Measurements from ENCODE around the gene TBC1D23.

Gene TBC1D23

GRCh38 chr3:100260685-100261484, at the start of gene TBC1D23:
TSS of gene TBC1D23 (plus strand) at chr3:100260992. CDS start at chr3:100261019, 27 bp downstream.
- no peak for TF ChIP-seq GATA2 (IDR thresholded peaks at IDR 0.05; ENCODE audit: low read depth, low read length)
- TF ChIP-seq GATA3 (IDR thresholded peaks at IDR 0.05; ENCODE audit: low read depth, low read length), result no peak

GRCh38 chr3:100213891-100214573, 46.8 kb upstream of the TBC1D23 start:
- TF ChIP-seq GATA2 (IDR thresholded peaks at IDR 0.05; ENCODE audit: low read depth, low read length) (no peak), GATA3 (IDR thresholded peaks at IDR 0.05; ENCODE audit: low read depth, low read length) (no peak)

GRCh38 chr3:100214574-100214964, 46.2 kb upstream of the TBC1D23 start:
- no peak for TF ChIP-seq GATA2 (IDR thresholded peaks at IDR 0.05; ENCODE audit: low read depth, low read length)
- TF ChIP-seq GATA3 (IDR thresholded peaks at IDR 0.05; ENCODE audit: low read depth, low read length), result no peak

DNA sequence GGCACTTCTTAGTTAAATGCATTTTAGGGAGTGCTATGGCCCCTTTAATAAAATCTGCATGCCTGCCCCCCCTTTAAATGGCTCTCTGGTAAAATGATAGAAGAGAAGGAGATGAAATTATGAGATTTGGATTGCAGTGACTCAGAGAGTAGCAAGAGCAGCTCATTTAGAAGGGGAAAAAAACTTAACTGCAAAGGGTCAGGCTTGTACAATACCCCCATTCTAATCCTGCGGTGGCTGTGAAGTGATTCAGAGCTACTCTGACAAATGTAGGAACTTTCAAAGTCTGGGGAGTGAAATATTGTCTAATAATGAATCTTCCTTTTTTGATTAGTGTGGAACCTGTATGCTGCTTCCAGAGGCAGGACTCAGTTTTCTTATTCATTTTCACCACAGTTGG, 44.1 kb upstream of the TBC1D23 start:
- TF ChIP-seq GATA2 (IDR thresholded peaks at IDR 0.05; ENCODE audit: low read depth, low read length) (no peak), GATA3 (IDR thresholded peaks at IDR 0.05; ENCODE audit: low read depth, low read length) (no peak)

GRCh38 chr3:100221159-100221558, 39.6 kb upstream of the TBC1D23 start:
- TF ChIP-seq GATA2 (IDR thresholded peaks at IDR 0.05; ENCODE audit: low read depth, low read length) (no peak), GATA3 (IDR thresholded peaks at IDR 0.05; ENCODE audit: low read depth, low read length) (no peak)

- no peak for TF ChIP-seq GATA3 (IDR thresholded peaks at IDR 0.05; ENCODE audit: low read depth, low read length)
- no peak for TF ChIP-seq GATA2 (IDR thresholded peaks at IDR 0.05; ENCODE audit: low read depth, low read length)
Observed at GRCh38 chr3:100225193-100225592, 35.6 kb upstream of the TBC1D23 start.

GRCh38 chr3:100225883-100226282, 34.9 kb upstream of the TBC1D23 start:
- TF ChIP-seq GATA3 (IDR thresholded peaks at IDR 0.05; ENCODE audit: low read depth, low read length) (no peak), GATA2 (IDR thresholded peaks at IDR 0.05; ENCODE audit: low read depth, low read length) (no peak)

GRCh38 chr3:100226712-100227429, 33.9 kb upstream of the TBC1D23 start:
- TF ChIP-seq GATA3 (IDR thresholded peaks at IDR 0.05; ENCODE audit: low read depth, low read length), result no peak
- no peak for TF ChIP-seq GATA2 (IDR thresholded peaks at IDR 0.05; ENCODE audit: low read depth, low read length)

- TF ChIP-seq GATA2 (IDR thresholded peaks at IDR 0.05; ENCODE audit: low read depth, low read length) (no peak), GATA3 (IDR thresholded peaks at IDR 0.05; ENCODE audit: low read depth, low read length) (no peak)
Observed at GRCh38 chr3:100227511-100227921, 33.3 kb upstream of the TBC1D23 start.

DNA sequence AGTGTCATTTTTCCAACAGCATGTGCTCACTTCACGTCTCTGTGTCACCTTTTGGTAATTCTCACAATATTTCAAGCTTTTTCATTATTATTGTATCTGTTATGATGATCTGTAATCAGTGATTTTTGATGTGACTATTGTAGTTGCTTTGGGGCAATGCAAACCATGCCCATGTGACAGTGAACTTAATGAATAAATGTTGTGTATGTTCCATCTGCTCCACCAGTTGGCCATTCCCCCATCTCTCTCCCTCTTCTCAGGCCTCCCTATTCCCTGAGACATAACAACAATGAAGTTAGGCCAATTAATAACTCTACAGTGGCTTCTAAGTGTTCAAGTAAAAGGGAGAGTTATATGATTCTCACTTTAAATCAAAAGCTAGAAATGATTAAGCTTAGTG, 32.5 kb upstream of the TBC1D23 start:
- TF ChIP-seq GATA2 (IDR thresholded peaks at IDR 0.05; ENCODE audit: low read depth, low read length) (no peak), GATA3 (IDR thresholded peaks at IDR 0.05; ENCODE audit: low read depth, low read length) (no peak)

DNA sequence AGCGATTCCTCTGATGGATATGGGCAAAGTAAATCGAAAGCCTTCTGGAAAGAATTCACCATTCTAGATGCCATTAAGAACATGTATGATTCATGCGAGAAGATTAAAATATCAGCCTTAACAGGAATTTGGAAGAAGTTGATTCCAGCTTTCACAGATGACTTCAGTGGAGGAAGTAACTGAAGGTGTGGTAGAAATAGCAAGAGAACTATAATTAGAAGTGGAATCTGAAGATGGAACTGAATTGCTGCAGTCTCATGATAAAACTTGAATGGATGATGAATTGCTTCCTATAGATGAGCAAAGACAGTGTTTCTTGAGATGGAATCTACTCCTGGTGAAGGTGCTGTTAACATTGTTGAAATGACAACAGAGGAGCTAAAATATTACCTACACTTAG, 30.1 kb upstream of the TBC1D23 start:
- TF ChIP-seq GATA2 (IDR thresholded peaks at IDR 0.05; ENCODE audit: low read depth, low read length) (no peak), GATA3 (IDR thresholded peaks at IDR 0.05; ENCODE audit: low read depth, low read length) (no peak)

- no peak for TF ChIP-seq GATA2 (IDR thresholded peaks at IDR 0.05; ENCODE audit: low read depth, low read length)
- no peak for TF ChIP-seq GATA3 (IDR thresholded peaks at IDR 0.05; ENCODE audit: low read depth, low read length)
Observed at GRCh38 chr3:100231668-100232067, 29.1 kb upstream of the TBC1D23 start.

- TF ChIP-seq GATA3 (IDR thresholded peaks at IDR 0.05; ENCODE audit: low read depth, low read length), result no peak
- no peak for TF ChIP-seq GATA2 (IDR thresholded peaks at IDR 0.05; ENCODE audit: low read depth, low read length)
Observed at GRCh38 chr3:100234364-100234763, 26.4 kb upstream of the TBC1D23 start.

GRCh38 chr3:100238599-100238998, 22.2 kb upstream of the TBC1D23 start:
- TF ChIP-seq GATA3 (IDR thresholded peaks at IDR 0.05; ENCODE audit: low read depth, low read length) (no peak), GATA2 (IDR thresholded peaks at IDR 0.05; ENCODE audit: low read depth, low read length) (no peak)
